GM18508 (cell line): ENCODE measurements around the gene ADAM15.
A peak's percentile ranks its signal among the peaks of the same experiment; 100 is the strongest.

Experiments
- ATAC-seq: cut with Tn5 transposase; IDR thresholded peaks from one replicate; pipeline ENCODE4 v1.9.1; 2021; ENCODE audit warnings: moderate number of reproducible peaks; ENCODE audit not compliant: insufficient read depth, unreplicated experiment

The ADAM15 gene

GRCh38 chr1:155049651-155050559, 1.2 kb upstream of the ADAM15 start:
- no peak for ATAC-seq

DNA sequence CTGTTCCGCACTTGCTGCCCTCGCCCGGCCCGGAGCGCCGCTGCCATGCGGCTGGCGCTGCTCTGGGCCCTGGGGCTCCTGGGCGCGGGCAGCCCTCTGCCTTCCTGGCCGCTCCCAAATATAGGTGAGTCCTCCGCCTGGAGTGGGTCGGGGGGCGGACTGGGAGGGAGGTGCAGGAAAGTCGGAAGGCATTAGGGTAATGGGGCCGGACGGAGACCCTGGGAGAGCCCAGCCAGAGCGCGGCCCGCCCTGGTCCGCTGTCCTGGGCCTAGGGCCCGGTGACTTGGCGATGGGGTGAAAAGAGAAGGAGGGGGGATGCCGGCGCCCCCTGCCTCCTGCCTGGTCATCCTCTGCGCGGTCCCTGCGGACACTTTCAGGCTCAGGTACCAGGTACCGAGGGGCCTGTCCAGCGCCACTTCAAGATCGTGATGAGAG, 243 bp downstream of the ADAM15 start:
- no peak for ATAC-seq

GRCh38 chr1:155051777-155052398, 772 bp downstream of the ADAM15 start:
- no peak for ATAC-seq

GRCh38 chr1:155052439-155053395, 1.6 kb downstream of the ADAM15 start:
- ATAC-seq: no peak

- ATAC-seq: no peak
Measured at GRCh38 chr1:155053531-155054105, 2.5 kb downstream of the ADAM15 start.

DNA sequence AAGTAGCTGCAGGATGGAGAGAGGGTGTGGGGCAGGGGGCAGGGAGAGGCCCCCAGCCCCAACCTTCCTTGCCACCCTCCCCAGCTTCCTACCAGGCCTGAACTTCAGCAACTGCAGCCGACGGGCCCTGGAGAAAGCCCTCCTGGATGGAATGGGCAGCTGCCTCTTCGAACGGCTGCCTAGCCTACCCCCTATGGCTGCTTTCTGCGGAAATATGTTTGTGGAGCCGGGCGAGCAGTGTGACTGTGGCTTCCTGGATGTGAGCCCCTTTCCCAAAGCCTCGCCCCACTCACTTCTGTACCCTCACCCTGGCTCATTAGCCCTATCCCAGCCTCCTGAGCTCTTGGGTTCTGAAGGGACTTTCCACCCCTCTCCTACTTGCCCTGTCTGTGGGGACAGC, 6.0 kb downstream of the ADAM15 start:
- no peak for ATAC-seq

- no peak for ATAC-seq
Measured at GRCh38 chr1:155057788-155058211, 6.7 kb downstream of the ADAM15 start.

- ATAC-seq: no peak
Measured at GRCh38 chr1:155060736-155061135, 9.6 kb downstream of the ADAM15 start.

DNA sequence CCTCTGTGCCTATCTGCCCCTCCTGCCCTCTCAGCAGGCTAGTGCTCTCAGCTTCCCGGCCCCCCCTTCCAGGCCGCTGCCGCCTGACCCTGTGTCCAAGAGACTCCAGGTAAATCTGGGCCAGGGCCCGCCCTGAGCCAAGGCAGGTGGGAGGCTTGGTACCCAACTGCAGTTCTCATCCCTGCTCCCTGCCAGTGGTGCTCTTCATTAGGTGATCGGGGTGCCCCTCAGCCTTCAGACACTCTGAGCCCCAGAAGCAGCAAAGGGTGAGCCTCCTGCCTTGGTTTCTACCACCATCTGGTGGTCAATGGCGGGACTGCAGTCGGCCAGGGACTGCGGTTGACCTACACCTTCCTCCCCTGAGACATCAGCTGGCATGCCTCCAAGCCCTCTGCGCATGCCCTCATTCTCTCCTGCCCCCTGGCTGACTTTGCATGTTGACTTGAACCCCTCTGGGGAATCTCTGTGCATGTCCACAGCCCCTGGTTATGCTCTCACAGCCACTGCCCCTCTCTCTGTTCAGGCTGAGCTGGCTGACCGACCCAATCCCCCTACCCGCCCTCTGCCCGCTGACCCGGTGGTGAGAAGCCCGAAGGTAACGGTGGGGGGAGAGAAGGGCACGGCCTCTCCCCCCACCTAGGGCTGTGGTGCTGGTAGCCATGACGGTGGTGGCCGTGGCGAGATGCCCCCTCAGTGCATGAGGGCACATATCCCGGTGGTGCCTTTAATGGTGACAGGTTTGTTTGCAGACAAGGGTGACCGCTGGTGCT, 10.4 kb downstream of the ADAM15 start:
- ATAC-seq: no peak

- no peak for ATAC-seq
Measured at GRCh38 chr1:155062151-155062686, 11.1 kb downstream of the ADAM15 start.

DNA sequence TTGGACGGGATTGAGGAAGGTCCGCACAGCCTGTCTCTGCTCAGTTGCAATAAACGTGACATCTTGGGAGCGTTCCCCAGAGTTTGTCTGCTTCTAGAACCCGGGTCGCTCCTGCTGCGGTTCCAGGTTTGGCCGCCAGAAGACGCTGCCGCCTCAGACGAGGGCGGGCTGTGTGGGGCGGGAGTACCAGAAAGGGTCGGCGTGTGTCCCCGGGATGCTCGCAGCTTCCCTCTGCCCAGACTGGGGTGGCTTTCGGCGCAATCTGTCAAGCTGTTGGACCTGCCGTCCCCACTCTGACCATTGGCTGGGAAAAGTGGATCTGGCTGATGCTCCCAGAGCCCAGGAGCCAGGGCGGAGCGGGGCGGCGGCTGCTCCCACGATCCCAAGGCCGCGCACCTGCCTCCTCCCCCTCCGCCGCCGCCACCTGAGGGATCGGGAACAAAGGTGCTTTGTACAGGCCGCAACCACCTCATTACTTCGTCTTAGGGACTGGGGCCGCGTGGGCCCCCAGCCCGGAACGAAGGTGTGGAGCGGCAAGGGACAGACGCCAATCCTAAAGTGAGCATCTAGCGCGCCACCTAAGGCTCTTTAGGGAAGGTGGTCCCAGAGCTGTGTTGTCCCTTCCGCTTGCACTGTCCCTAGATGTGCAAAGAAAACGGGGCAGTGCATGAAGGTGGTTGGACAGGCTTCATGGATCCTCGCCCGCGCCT, 11.7 kb downstream of the ADAM15 start:
- ATAC-seq: no peak

- peak; percentile 49 for ATAC-seq
Measured at GRCh38 chr1:155063550-155064110, 12.5 kb downstream of the ADAM15 start, which contains the start of gene EFNA4. EFNA4 (plus strand) TSS chr1:155063740; CDS start chr1:155063824, 84 bp downstream.

DNA sequence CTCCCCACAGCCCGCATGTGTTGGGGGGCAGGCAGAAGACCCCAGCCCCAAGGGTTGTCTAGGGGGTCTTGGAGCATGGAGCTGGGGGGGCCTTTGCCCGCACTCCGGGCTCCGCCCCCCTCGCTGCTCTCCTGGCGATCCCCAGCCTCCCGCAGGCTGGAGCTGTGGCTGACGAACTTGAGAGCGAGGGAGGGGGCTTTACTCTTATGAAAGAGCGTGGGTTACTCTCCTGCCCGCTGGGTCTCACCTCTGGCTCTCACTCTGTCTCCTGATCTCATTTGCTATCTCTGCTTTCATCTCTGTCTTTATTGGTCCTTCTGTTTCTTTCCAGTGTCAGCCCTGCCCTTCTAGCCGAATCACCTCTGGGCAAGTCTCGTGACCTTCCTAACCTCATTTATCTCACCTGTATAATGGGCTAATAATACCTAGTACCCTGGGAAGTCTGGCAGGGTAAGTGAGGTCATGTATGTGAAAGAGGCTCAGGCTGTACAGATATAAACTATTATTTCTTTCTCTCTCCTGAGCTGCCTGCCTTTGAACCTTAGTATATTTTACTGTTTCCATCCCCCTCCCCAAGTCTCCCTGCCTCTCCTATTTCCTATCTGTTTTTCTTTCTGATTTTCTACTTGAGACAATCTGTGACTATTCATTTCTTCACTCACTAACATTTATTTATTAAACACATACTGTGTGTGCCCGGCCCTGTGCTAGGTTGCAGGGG, 13.2 kb downstream of the ADAM15 start:
- ATAC-seq: no peak

- no peak for ATAC-seq
Measured at GRCh38 chr1:155064832-155065429, 13.8 kb downstream of the ADAM15 start.

GRCh38 chr1:155066777-155067176, 15.7 kb downstream of the ADAM15 start:
- no peak for ATAC-seq

- no peak for ATAC-seq
Measured at GRCh38 chr1:155068599-155068998, 17.5 kb downstream of the ADAM15 start.

DNA sequence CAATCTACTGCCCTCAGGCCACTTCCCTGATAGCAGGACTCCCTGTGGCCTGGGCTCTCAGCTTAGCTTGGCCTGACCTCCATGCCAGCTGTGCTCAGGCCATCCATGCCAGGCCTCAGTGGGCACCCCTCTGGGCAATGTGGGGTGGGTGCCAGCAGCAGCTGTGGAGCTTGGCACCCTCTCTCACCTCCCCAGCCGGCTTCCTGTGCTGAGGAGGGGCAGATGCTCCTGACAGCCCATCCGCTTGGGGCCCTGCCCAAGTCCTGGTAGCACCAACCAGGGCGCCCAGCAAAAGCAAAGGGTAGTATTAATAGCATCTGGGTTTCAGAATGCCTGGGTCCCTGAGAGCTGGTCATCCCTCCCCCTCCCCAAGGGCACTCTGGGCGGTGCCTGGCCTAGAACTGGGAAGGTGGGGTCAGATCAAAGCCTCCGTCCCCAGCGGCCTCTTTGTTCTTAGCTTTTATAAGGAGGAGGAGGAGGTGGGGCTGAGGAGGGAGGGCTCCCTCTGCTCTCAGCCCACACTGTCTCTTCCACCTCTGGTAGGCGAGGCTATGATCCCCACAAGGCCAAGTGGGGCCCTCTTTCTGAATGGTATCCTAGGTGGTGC, 18.5 kb downstream of the ADAM15 start:
- no peak for ATAC-seq
